Activated CD8-positive, alpha-beta memory T cell treated with anti-CD3 and anti-CD28 coated beads for 4 hours (primary cell): ENCODE data around the gene RERE.
"Not testable (repeated sequence)": the region's sequence is repeated elsewhere in the genome, so short reads cannot be mapped to it uniquely, and the experiment has no call there.

Source experiments
- DNase-seq, 2 donors: peaks; one replicate each; pipeline ENCODE4 v3.0.0-alpha.2; 2020; ENCODE audit warnings: low read depth in 2 of 2

RERE gene

GRCh38 chr1:8807004-8807403 lies 10.4 kb downstream of the RERE start:
- DNase-seq: no peak

GRCh38 chr1:8800416-8800815 lies 17.0 kb downstream of the RERE start:
- no peak for DNase-seq

DNA sequence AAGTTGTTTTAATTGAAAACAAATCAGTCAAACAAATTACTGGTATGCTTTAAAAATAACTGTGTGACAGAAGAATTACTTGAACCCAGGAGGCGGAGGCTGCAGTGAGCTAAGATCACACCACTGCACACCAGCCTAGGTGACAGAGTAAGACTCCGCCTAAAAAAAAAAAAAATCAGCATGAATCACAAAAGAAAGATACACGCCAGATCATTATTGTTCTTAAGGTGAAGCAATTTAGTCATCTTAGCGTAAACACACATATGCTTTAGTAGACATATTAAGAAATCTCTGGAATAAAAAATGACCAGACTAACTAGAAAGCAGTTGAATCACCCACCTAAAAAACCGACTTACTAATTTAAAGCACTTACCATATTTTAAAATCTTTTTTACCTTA lies 20.2 kb downstream of the RERE start:
- no peak for DNase-seq

- DNase-seq: no peak
Measured at GRCh38 chr1:8796812-8797211, 20.6 kb downstream of the RERE start.

DNA sequence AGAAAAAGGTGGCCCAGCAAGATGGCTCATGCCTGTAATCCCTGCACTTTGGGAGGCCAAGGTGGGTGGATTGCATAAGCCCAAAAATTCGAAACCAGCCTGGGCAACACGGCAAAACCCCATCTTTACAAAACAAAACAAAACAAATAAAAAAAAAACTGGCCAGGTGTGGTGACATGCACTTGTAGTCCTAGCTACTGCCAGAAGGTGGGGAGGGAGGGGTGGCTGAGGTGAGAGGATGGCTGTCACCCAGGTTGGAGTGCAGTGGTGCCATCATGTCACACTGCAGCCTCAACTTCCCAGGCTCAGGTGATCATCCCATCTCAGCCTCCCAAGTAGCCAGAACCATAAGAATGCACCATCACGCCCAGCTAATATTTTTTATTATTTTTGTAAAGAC lies 22.8 kb downstream of the RERE start:
- DNase-seq: no peak

- no peak for DNase-seq
Measured at GRCh38 chr1:8791819-8792218, 25.6 kb downstream of the RERE start.

GRCh38 chr1:8790987-8791386 lies 26.5 kb downstream of the RERE start:
- DNase-seq: no peak

DNA sequence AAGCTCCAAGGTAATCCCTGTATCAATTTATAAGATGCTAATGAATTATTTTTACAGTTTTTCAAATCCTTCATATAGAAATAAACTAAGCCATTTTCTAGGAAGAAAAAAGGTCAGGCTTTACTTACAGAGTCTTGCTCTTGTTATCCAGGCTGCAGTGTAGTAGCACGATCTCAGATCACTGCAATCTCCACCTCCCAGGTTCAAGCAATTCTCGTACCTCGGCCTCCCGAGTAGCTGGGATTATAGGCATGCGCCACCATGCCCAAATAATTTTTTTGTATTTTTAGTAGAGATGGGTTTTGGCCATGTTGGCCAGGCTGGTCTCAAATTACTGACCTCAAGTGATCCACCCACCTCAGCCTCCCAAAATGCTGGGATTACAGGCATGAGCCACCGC lies 27.0 kb downstream of the RERE start:
- DNase-seq: no peak

GRCh38 chr1:8789314-8790214 lies 27.9 kb downstream of the RERE start:
- DNase-seq: no peak

DNA sequence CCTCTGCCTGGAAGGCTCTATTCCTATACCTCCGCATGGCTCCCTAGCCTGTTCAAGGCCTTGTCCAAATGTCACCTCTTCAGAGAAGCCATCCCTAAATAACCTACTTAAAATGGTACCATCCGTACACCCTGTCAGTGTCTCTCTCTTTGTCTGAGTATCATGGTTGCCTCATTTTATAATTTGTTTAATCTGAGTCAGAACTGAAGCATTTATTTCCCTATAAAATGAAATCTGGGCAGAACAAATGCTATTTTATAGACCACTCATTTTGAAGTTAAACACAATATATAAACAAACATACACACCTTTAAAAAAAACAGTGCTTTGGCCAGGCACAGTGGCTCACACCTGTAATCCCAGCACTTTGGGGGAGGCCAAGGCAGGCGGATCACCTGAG lies 30.2 kb downstream of the RERE start:
- no peak for DNase-seq

- not testable (repeated sequence) for DNase-seq
Measured at GRCh38 chr1:8786204-8786603, 31.2 kb downstream of the RERE start.

- no peak for DNase-seq
Measured at GRCh38 chr1:8782955-8783354, 34.5 kb downstream of the RERE start.

- DNase-seq: no peak
Measured at GRCh38 chr1:8782001-8782620, 35.3 kb downstream of the RERE start.

GRCh38 chr1:8780405-8780804 lies 37.0 kb downstream of the RERE start:
- DNase-seq: no peak

DNA sequence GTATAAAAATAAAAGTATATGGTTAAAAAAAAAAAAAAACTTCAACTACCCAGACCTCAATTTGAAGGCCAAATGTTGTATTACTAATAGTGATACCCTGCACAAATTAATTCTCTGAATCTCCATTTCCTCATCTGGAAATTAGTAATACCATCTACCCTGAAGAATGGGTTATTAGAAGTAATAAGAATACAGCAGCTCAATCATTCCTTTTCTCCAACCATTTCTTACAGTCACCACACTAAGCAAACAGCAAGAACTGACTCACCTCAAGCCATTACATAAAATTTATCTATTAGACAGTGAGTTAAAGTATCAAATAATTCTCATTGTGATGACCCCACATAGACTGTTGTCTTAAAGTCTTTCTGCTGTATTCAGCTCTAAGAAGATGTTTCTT lies 39.6 kb downstream of the RERE start:
- no peak for DNase-seq

- no peak for DNase-seq
Measured at GRCh38 chr1:8776104-8776503, 41.3 kb downstream of the RERE start.

DNA sequence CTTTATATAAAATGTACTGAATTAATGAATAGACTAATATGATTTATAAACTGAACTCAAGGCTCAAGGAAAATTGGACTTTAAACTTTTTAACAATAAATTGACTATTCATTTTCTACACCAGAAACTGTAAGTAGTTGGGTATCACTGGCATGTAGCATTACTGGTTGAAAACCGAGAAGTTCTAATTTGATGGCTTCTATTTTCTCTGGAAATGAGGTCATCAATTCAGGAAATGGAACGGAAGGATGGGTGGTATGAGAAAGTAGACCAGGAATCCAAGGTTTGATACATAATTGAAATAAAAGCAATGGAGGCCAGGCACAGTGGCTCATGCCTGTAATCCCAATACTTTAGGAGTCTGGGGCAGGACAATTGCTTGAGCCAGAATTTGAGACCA lies 50.4 kb downstream of the RERE start:
- no peak for DNase-seq

DNA sequence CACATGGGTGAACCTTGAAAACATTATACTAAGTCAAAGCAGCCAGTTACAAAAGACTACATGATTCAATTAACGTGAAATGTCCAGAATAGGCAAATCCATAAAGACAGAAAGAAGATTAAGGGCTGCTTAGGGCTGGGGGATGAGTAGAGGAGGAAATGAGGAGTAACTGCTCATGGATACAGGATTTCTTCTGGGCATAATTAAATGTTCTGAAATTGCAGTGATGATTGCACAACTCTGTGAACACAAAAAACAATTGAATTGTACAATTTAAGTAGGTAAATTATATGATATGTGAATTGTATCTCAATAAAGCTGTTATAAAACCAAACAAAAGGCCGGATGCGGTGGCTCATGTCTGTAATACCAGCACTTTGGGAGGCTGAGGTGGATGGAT lies 52.2 kb downstream of the RERE start:
- DNase-seq: no peak

DNA sequence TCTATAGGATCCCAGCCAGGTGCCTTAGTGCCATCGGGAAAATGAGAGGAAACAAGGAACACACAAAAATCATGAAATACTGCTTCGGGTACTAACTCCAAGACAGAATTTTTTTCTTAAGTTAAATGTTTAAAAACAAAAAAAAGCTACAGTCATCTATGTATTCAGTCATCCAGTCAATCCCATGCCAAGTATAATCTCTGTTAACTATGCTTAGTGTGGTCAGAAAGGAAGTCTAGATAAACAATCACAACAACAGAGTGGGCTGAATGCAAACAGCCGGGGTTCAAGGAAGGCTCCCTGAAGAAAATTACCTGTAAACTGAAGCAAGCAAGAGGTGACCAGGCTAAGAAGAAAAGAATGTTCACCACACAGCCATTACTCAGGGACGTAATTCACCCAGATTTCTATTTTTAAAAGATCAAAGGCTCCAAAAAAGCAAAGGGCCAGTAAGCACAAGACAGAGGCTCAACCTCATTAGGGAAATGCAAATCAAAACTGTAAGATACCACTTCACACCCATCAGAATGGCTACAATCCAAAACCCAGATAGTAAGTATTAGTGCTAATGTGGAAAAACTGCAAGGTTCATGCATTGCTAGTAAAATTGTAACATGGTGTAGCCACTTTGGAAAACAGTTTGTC lies 53.0 kb downstream of the RERE start:
- no peak for DNase-seq

- no peak for DNase-seq
Measured at GRCh38 chr1:8763888-8764287, 53.6 kb downstream of the RERE start.

DNA sequence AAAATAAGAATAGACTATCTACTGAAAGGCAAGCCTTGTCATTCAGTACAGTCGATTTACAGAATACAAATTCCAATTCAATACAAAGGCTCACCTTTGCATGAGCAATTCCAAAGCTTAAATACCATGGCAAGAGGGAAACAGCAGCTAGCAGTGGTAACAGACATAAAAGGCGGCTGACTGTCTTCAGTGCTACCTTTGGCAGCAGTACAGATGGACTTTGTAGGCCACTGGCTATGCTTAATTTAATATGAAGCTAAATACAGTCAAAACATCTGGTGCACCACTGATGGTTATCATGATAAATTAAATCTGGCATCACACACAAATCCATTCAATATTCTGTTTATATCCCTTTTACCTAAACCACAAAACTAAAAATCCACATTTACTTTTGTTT lies 62.4 kb downstream of the RERE start:
- DNase-seq: no peak

GRCh38 chr1:8754247-8754650 lies 63.2 kb downstream of the RERE start:
- no peak for DNase-seq

GRCh38 chr1:8753736-8754135 lies 63.7 kb downstream of the RERE start:
- no peak for DNase-seq
